ENCODE results near the gene DNM3. TPM values are rescaled to one million over a fixed set of nuclear protein-coding genes. Genes with fewer than 3 reads are reported as not detected.

The DNM3 gene
- total RNA-seq, 1 donor from 2014 or later: 2.7 TPM

DNA sequence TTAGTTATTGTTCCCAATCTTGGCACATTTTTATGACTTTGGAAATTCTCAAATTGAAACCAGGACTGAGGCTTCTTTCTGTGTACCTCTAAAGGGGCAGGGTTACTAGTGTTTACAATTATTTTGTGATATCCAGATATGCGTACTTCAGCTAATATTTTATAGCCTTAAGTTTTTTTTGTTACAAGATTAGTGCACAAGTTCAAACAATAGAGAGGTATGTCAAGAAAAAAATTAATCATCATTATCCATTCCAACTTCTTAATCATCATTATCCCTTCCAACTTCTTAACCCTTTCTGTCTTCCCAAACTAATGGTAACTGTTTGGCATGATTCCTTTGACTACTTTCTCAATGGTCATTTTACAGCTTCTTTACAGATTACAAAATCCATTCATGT lies 306.2 kb downstream of the DNM3 start:
- Histone ChIP-seq H3K4me3 (ENCODE audit: low read depth, low read length) (no peak overlapping the region), H3K27me3 (ENCODE audit: control insufficient read depth, insufficient read depth, low read length) (no peaks in the 10 kb centered on the region), H3K36me3 (ENCODE audit: control insufficient read depth, insufficient read depth, low read length) (no peaks in the 10 kb centered on the region)
- TF ChIP-seq, protein P1, sequence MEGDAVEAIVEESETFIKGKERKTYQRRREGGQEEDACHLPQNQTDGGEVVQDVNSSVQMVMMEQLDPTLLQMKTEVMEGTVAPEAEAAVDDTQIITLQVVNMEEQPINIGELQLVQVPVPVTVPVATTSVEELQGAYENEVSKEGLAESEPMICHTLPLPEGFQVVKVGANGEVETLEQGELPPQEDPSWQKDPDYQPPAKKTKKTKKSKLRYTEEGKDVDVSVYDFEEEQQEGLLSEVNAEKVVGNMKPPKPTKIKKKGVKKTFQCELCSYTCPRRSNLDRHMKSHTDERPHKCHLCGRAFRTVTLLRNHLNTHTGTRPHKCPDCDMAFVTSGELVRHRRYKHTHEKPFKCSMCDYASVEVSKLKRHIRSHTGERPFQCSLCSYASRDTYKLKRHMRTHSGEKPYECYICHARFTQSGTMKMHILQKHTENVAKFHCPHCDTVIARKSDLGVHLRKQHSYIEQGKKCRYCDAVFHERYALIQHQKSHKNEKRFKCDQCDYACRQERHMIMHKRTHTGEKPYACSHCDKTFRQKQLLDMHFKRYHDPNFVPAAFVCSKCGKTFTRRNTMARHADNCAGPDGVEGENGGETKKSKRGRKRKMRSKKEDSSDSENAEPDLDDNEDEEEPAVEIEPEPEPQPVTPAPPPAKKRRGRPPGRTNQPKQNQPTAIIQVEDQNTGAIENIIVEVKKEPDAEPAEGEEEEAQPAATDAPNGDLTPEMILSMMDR (IDR thresholded peaks at IDR 0.05; ENCODE audit: insufficient read depth, low read length, poor library complexity, severe bottlenecking): no peak
- DNase-seq (ENCODE audit: low read depth): no peak

DNA sequence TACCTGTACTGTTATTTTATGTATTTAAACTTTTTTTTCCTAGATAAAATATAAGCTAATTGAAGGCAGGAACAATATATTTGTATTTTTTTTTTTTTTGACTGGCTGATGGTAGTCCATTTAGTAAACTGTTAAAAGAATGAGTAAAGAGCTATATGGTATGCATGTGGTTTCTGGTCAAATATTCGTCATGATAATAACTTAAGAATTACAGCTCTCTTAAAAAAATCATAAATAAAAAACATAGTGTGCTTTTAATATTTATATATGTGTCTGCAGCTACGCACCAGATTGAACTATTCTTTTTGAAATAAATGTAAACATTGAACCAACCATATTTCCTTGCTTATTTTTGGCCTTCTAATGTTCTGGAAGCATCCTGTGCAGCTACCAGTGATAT lies 306.9 kb downstream of the DNM3 start:
- no peak overlapping the region for H3K4me3 ChIP-seq (ENCODE audit: low read depth, low read length)
- DNase-seq (ENCODE audit: low read depth): no peak
- H3K27me3 ChIP-seq (ENCODE audit: control insufficient read depth, insufficient read depth, low read length): no peaks in the 10 kb centered on the region
- TF ChIP-seq, protein P1 (IDR thresholded peaks at IDR 0.05; ENCODE audit: insufficient read depth, low read length, poor library complexity, severe bottlenecking): no peak
- no peaks in the 10 kb centered on the region for H3K36me3 ChIP-seq (ENCODE audit: control insufficient read depth, insufficient read depth, low read length)

DNA sequence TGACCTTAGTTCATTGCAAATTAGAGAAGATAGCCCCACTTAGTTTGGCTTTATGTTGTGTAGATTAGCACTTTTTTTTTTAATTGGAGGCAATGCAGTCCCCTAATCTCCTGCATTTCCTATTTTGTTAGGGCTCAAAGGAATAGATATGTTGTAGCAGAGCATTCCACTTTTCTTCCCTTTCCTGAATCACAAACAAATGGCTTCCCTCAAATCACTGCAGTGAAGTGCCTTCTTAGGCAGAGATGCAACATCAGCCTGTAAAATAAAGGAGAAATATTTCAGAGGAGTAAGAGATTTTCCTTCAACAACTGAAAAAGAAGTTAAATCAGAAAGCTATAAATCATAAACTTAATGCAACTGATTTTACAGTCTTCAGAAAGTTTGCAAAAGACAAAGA lies 307.4 kb downstream of the DNM3 start:
- TF ChIP-seq, protein P1 (IDR thresholded peaks at IDR 0.05; ENCODE audit: insufficient read depth, low read length, poor library complexity, severe bottlenecking): no peak
- Histone ChIP-seq H3K4me3 (ENCODE audit: low read depth, low read length) (no peak overlapping the region), H3K27me3 (ENCODE audit: control insufficient read depth, insufficient read depth, low read length) (no peaks in the 10 kb centered on the region), H3K36me3 (ENCODE audit: control insufficient read depth, insufficient read depth, low read length) (no peaks in the 10 kb centered on the region)
- DNase-seq (ENCODE audit: low read depth): no peak

DNA sequence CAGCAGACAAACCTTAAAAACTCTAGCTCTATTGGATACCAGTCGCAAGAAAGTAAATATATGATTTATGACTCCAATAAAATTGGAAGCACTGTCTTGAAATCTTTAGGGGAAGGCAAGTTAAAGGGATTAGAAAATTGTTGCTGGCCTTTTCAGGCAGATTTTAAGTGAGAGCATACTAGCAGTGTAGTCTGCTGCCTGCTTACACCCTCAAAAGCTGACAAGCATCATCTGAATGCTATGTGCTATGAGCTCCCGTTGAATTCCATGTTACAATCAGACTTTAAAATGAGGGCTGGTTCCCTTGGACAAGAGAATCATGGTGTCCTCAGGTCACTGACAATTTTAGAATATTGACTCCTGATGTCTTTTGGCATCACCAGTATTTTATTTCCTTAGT lies 308.0 kb downstream of the DNM3 start:
- H3K27me3 ChIP-seq (ENCODE audit: control insufficient read depth, insufficient read depth, low read length): no peaks in the 10 kb centered on the region
- no peak overlapping the region for H3K4me3 ChIP-seq (ENCODE audit: low read depth, low read length)
- H3K36me3 ChIP-seq (ENCODE audit: control insufficient read depth, insufficient read depth, low read length): no peaks in the 10 kb centered on the region
- TF ChIP-seq, protein P1 (IDR thresholded peaks at IDR 0.05; ENCODE audit: insufficient read depth, low read length, poor library complexity, severe bottlenecking): no peak
- no peak for DNase-seq (ENCODE audit: low read depth)

DNA sequence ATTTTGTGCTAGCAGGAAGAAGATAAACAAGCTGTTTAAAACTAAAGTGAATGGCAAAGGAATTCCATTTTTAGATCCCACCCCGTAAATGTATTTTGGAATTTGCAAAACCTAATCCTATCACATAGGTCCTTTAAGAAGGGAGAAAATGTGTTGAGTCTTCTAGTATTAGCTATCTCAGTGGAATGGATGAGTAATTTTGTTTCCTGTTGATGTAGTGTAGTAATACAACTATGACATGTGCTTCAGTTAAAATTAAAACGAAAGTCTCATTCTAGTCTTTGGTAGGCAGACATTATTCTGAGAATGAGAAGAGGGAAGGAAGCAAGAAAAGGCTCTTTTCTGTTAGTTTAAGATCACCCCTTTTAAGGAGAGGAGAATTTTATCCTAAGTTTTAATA lies 313.3 kb downstream of the DNM3 start:
- DNase-seq (ENCODE audit: low read depth): no peak

DNA sequence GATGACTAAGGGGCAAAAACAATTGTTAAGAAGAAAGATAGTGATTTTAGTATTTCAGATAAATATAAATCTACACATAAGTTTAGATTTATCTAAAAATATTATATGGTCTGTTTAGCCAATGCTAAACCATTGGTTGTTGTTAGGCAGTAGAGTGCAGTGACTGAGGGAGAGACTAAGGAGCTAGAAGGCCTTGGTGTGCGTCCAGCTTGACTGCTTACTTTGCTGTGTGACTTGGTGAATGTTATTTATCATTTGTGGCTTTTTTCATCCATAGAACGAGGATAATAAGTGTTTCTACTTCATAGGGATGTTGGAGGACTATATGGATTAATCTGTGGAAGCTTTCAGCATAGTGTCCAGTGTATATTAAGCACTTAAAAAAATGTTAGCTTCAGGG lies 314.5 kb downstream of the DNM3 start:
- TF ChIP-seq, protein P1 (IDR thresholded peaks at IDR 0.05; ENCODE audit: insufficient read depth, low read length, poor library complexity, severe bottlenecking): no peak
- H3K27me3 ChIP-seq (ENCODE audit: control insufficient read depth, insufficient read depth, low read length): no peaks in the 10 kb centered on the region
- DNase-seq (ENCODE audit: low read depth): no peak

More for the DNA sequence above, 313.3 kb downstream of the DNM3 start:
- TF ChIP-seq, protein P1 (IDR thresholded peaks at IDR 0.05; ENCODE audit: insufficient read depth, low read length, poor library complexity, severe bottlenecking): no peak
- H3K27me3 ChIP-seq (ENCODE audit: control insufficient read depth, insufficient read depth, low read length): no peaks in the 10 kb centered on the region
- H3K4me3 ChIP-seq (ENCODE audit: low read depth, low read length): no peak overlapping the region
- no peaks in the 10 kb centered on the region for H3K36me3 ChIP-seq (ENCODE audit: control insufficient read depth, insufficient read depth, low read length)

More for the DNA sequence above, 314.5 kb downstream of the DNM3 start:
- no peaks in the 10 kb centered on the region for H3K36me3 ChIP-seq (ENCODE audit: control insufficient read depth, insufficient read depth, low read length)
- H3K4me3 ChIP-seq (ENCODE audit: low read depth, low read length): no peak overlapping the region
